ENCODE results near the gene NCOR1. TPM values are rescaled to one million over a fixed set of nuclear protein-coding genes. Genes with fewer than 3 reads are reported as not detected.

Gene NCOR1
- total and polyA plus RNA-seq, 9 of the 15 experiments (the other 6 are each of a cell fraction or from before 2014, with no cell fraction given): 20.2 to 66.5 (median 50.9) TPM

- TF ChIP-seq IRF2 (CRISPR knock-in tag; IDR thresholded peaks at IDR 0.05) (no peak), MBD1 (CRISPR knock-in tag; IDR thresholded peaks at IDR 0.05) (no peak), HNRNPLL (IDR thresholded peaks at IDR 0.05; ENCODE audit: low read depth, low read length, poor library complexity, severe bottlenecking) (peak; percentile 79), SNRNP70 (optimal IDR thresholded peaks at IDR 0.05; ENCODE audit: low read depth, low read length) (no peak), ZNF551 (CRISPR knock-in tag; IDR thresholded peaks at IDR 0.05) (no peak), BMI1 (IDR thresholded peaks at IDR 0.05; ENCODE audit: low read length) (no peak), RFX1 (IDR thresholded peaks at IDR 0.05) (no peak), ZNF311 (CRISPR knock-in tag; IDR thresholded peaks at IDR 0.05) (no peak), GMEB1 (CRISPR knock-in tag; IDR thresholded peaks at IDR 0.05) (peak; percentile 95), NFIC (IDR thresholded peaks at IDR 0.05) (peak; percentile 47; the same call in 1 of the 2 replicates), ZNF174 (CRISPR knock-in tag; IDR thresholded peaks at IDR 0.05) (no peak), ARHGAP35 (IDR thresholded peaks at IDR 0.05; ENCODE audit: partially characterized antibody) (no peak), ADNP (tag; IDR thresholded peaks at IDR 0.05) (no peak)
Measured at GRCh38 chr17:15999141-15999973, 216.0 kb downstream of the NCOR1 start, which contains the start of the genes TTC19 and ZSWIM7 (continued).
